ENCODE measurements around the gene STOM.

Gene STOM

DNA sequence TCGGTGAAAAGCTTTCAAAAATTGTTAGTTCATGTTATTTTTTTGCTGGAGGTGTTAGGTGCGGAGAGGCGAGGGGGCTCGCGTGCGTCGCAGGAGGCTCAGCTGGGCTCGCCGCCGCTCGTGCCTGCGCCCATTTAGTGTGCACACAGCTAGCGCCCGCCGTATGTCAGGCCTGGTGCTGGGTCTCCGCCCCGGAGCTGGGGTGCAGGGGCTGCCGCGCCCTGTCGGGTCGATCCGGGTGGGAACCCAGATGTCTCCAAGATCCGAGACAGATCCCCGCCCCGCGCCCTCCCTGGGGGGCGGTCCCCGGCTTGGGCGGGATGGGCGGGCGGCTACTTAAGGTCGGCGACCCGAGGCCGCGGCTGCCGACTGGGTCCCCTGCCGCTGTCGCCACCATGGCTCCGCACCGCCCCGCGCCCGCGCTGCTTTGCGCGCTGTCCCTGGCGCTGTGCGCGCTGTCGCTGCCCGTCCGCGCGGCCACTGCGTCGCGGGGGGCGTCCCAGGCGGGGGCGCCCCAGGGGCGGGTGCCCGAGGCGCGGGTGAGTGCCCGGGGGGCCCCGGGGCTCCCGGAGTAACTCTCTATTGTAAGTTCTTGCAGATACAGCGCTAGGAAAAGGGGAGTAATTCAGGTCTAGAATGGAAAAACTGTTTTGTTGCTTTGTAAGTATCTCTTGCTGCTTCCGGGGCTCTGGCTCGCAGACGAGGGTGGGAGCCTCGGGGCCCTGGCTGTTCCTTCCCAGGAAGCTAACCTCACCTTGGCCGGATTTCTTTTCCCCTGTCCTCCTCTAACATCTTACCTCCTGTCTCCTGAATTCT, 70.4 kb downstream of the STOM start:
- Histone ChIP-seq H3K4me1 (ENCODE audit: control insufficient read depth, insufficient read depth, low read length) (peaks cover 91% of the 10 kb centered on the region), H3K9me3 (ENCODE audit: control insufficient read depth in 2 of 2, low read length in 2 of 2) (no peaks in the 10 kb centered on the region), H3K27me3 (ENCODE audit: control insufficient read depth in 1 of 2, insufficient read depth in 2 of 2, low read length in 2 of 2) (no peaks in the 10 kb centered on the region), H3K4me3 (ENCODE audit: low read length in 2 of 2) (peak overlapping the region; percentile 81 to 84), H3K9ac (ENCODE audit: low read length in 2 of 2) (peak overlapping the region; percentile 82), H3K27ac (ENCODE audit: low read length) (peak overlapping the region; percentile 97), H3K36me3 (ENCODE audit: control insufficient read depth in 2 of 2, insufficient read depth in 2 of 2, low read length in 2 of 2) (peaks cover 29 to 31% of the 10 kb centered on the region in 2 donors)

GRCh38 chr9:121298689-121299466, 71.2 kb downstream of the STOM start:
- Histone ChIP-seq H3K27me3 (ENCODE audit: control insufficient read depth in 1 of 2, insufficient read depth in 2 of 2, low read length in 2 of 2) (no peaks in the 10 kb centered on the region), H3K9ac (ENCODE audit: low read length in 2 of 2) (peak overlapping the region; percentile 76 to 82), H3K4me3 (ENCODE audit: low read length in 2 of 2) (peak overlapping the region; percentile 52 to 84), H3K9me3 (ENCODE audit: control insufficient read depth in 2 of 2, low read length in 2 of 2) (no peaks in the 10 kb centered on the region), H3K4me1 (ENCODE audit: control insufficient read depth, insufficient read depth, low read length) (peaks cover 91% of the 10 kb centered on the region), H3K36me3 (ENCODE audit: control insufficient read depth in 2 of 2, insufficient read depth in 2 of 2, low read length in 2 of 2) (peaks cover 21 to 23% of the 10 kb centered on the region in 2 donors), H3K27ac (ENCODE audit: low read length) (peak overlapping the region; percentile 97)

GRCh38 chr9:121298016-121298538, 72.0 kb downstream of the STOM start:
- peak overlapping the region in 1 of 2 donors; percentile 84 for H3K4me3 ChIP-seq (ENCODE audit: low read length in 2 of 2)
- H3K27me3 ChIP-seq (ENCODE audit: control insufficient read depth in 1 of 2, insufficient read depth in 2 of 2, low read length in 2 of 2), result no peaks in the 10 kb centered on the region
- H3K4me1 ChIP-seq (ENCODE audit: control insufficient read depth, insufficient read depth, low read length), result peaks cover 90% of the 10 kb centered on the region
- no peaks in the 10 kb centered on the region for H3K9me3 ChIP-seq (ENCODE audit: control insufficient read depth in 2 of 2, low read length in 2 of 2)
- H3K27ac ChIP-seq (ENCODE audit: low read length), result peak overlapping the region; percentile 97
- peak overlapping the region; percentile 76 to 82 for H3K9ac ChIP-seq (ENCODE audit: low read length in 2 of 2)
- H3K36me3 ChIP-seq (ENCODE audit: control insufficient read depth in 2 of 2, insufficient read depth in 2 of 2, low read length in 2 of 2), result peaks cover 13 to 15% of the 10 kb centered on the region in 2 donors

GRCh38 chr9:121297389-121297788, 72.7 kb downstream of the STOM start:
- Histone ChIP-seq H3K4me3 (ENCODE audit: low read length in 2 of 2) (no peak overlapping the region), H3K27me3 (ENCODE audit: control insufficient read depth in 1 of 2, insufficient read depth in 2 of 2, low read length in 2 of 2) (no peaks in the 10 kb centered on the region), H3K27ac (ENCODE audit: low read length) (peak overlapping the region; percentile 97), H3K4me1 (ENCODE audit: control insufficient read depth, insufficient read depth, low read length) (peaks cover 90% of the 10 kb centered on the region), H3K9ac (ENCODE audit: low read length in 2 of 2) (peak overlapping the region in 1 of 2 donors; percentile 6), H3K9me3 (ENCODE audit: control insufficient read depth in 2 of 2, low read length in 2 of 2) (no peaks in the 10 kb centered on the region), H3K36me3 (ENCODE audit: control insufficient read depth in 2 of 2, insufficient read depth in 2 of 2, low read length in 2 of 2) (peaks cover 6 to 11% of the 10 kb centered on the region in 2 donors)

GRCh38 chr9:121296213-121297127, 73.6 kb downstream of the STOM start:
- Histone ChIP-seq H3K27ac (ENCODE audit: low read length) (peak overlapping the region; percentile 97), H3K27me3 (ENCODE audit: control insufficient read depth in 1 of 2, insufficient read depth in 2 of 2, low read length in 2 of 2) (no peaks in the 10 kb centered on the region), H3K36me3 (ENCODE audit: control insufficient read depth in 2 of 2, insufficient read depth in 2 of 2, low read length in 2 of 2) (peaks cover 0 to 5% of the 10 kb centered on the region in 2 donors), H3K4me1 (ENCODE audit: control insufficient read depth, insufficient read depth, low read length) (peaks cover 89% of the 10 kb centered on the region), H3K9me3 (ENCODE audit: control insufficient read depth in 2 of 2, low read length in 2 of 2) (no peaks in the 10 kb centered on the region), H3K4me3 (ENCODE audit: low read length in 2 of 2) (peak overlapping the region in 1 of 2 donors; percentile 58), H3K9ac (ENCODE audit: low read length in 2 of 2) (peak overlapping the region; percentile 63 to 74)

DNA sequence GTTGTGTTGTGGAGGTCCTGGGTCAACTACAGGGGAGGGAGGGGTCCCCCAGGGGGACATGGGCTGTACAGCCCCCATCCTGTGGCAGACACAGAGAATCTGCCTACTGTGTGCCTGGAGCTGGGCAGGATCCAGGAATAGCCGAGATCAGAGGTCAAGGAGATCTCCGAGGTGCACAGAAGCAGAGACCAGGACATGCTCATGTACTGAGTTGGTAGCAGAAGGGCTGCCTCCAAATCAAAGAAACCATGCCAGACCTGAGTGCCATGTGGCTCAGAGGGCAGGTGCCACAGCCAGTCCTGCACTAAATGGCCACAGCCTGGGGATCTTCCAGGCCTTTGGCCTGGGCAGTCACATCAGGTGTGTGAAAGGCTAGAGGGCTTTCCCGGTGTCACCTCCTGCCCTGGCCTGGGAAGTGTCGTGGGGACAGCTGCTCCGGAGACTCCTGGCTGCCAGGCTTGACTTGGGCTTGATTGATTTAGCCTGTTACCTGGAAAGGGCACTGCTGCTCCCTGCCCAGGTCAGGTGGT, 74.3 kb downstream of the STOM start:
- Histone ChIP-seq H3K9ac (ENCODE audit: low read length in 2 of 2) (peak overlapping the region; percentile 63 to 74), H3K4me1 (ENCODE audit: control insufficient read depth, insufficient read depth, low read length) (peaks cover 83% of the 10 kb centered on the region), H3K36me3 (ENCODE audit: control insufficient read depth in 2 of 2, insufficient read depth in 2 of 2, low read length in 2 of 2) (peaks cover 0 to 5% of the 10 kb centered on the region in 2 donors), H3K27ac (ENCODE audit: low read length) (peak overlapping the region; percentile 97), H3K4me3 (ENCODE audit: low read length in 2 of 2) (peak overlapping the region; percentile 6 to 58), H3K27me3 (ENCODE audit: control insufficient read depth in 1 of 2, insufficient read depth in 2 of 2, low read length in 2 of 2) (no peaks in the 10 kb centered on the region), H3K9me3 (ENCODE audit: control insufficient read depth in 2 of 2, low read length in 2 of 2) (no peaks in the 10 kb centered on the region)

GRCh38 chr9:121294866-121295661, 75.0 kb downstream of the STOM start:
- H3K9ac ChIP-seq (ENCODE audit: low read length in 2 of 2), result peak overlapping the region; percentile 63 to 74
- H3K36me3 ChIP-seq (ENCODE audit: control insufficient read depth in 2 of 2, insufficient read depth in 2 of 2, low read length in 2 of 2), result peaks cover 0 to 5% of the 10 kb centered on the region in 2 donors
- H3K4me3 ChIP-seq (ENCODE audit: low read length in 2 of 2), result peak overlapping the region; percentile 6 to 58
- H3K27ac ChIP-seq (ENCODE audit: low read length), result peak overlapping the region; percentile 97
- no peaks in the 10 kb centered on the region for H3K9me3 ChIP-seq (ENCODE audit: control insufficient read depth in 2 of 2, low read length in 2 of 2)
- no peaks in the 10 kb centered on the region for H3K27me3 ChIP-seq (ENCODE audit: control insufficient read depth in 1 of 2, insufficient read depth in 2 of 2, low read length in 2 of 2)
- peaks cover 85% of the 10 kb centered on the region for H3K4me1 ChIP-seq (ENCODE audit: control insufficient read depth, insufficient read depth, low read length)

DNA sequence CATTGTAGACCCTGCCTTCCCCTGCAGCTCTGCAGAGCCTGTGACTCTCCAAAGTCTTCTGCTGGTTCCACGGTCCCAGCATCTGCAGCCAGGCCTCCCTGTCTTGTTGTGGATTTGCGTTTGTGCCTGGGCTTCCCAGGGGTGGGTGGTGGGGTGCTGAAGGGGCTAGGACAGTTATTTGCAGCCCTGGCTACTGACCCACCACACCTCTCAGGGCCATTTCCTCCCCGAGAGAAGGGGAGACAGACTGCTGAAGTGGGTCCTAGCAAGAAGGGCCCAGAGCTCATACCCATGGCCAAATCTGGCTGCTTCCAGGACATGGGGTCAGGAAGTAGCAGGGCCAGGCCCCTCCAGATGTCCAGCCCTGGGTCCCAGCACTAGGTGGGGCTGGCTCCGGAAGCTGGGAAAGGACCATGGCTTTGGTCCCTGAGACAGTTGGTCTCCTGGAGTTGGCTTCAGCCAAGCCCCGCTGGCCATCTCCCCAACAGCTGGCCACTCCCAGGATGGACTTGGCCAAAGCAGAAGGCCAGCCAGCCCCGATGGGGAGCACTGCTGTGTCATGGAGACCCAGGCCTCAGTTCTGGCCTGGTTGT, 75.8 kb downstream of the STOM start:
- H3K36me3 ChIP-seq (ENCODE audit: control insufficient read depth in 2 of 2, insufficient read depth in 2 of 2, low read length in 2 of 2), result peaks cover 0 to 5% of the 10 kb centered on the region in 2 donors
- H3K9ac ChIP-seq (ENCODE audit: low read length in 2 of 2), result peak overlapping the region in 1 of 2 donors; percentile 55
- H3K27me3 ChIP-seq (ENCODE audit: control insufficient read depth in 1 of 2, insufficient read depth in 2 of 2, low read length in 2 of 2), result no peaks in the 10 kb centered on the region
- peak overlapping the region; percentile 7 to 58 for H3K4me3 ChIP-seq (ENCODE audit: low read length in 2 of 2)
- no peaks in the 10 kb centered on the region for H3K9me3 ChIP-seq (ENCODE audit: control insufficient read depth in 2 of 2, low read length in 2 of 2)
- peak overlapping the region; percentile 97 for H3K27ac ChIP-seq (ENCODE audit: low read length)
- peaks cover 88% of the 10 kb centered on the region for H3K4me1 ChIP-seq (ENCODE audit: control insufficient read depth, insufficient read depth, low read length)

DNA sequence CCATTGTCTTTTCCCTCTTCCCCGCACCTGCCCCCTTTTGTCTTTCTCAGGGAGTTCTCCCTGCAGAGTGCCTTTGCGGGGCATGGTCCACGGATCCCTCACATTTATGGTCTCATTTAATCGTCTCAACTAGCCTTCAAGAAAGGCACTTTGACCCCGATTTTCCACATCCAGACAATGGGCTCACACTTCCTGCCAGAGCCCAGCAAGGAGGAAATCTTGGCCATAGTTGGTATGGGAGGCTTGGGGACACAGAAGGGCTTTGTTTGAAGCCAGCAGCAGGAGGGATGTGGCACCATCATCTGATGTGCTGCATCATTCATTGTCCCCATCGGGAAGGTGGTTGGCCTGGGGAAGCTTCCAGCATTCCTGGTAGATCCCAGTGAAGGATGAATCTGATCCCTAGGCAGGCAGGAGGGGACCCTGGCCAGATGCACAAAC, 77.2 kb downstream of the STOM start:
- Histone ChIP-seq H3K4me1 (ENCODE audit: control insufficient read depth, insufficient read depth, low read length) (peaks cover 88% of the 10 kb centered on the region), H3K27me3 (ENCODE audit: control insufficient read depth in 1 of 2, insufficient read depth in 2 of 2, low read length in 2 of 2) (no peaks in the 10 kb centered on the region), H3K9ac (ENCODE audit: low read length in 2 of 2) (peak overlapping the region; percentile 5 to 24), H3K27ac (ENCODE audit: low read length) (peak overlapping the region; percentile 81), H3K36me3 (ENCODE audit: control insufficient read depth in 2 of 2, insufficient read depth in 2 of 2, low read length in 2 of 2) (peaks cover 0 to 11% of the 10 kb centered on the region in 2 donors), H3K9me3 (ENCODE audit: control insufficient read depth in 2 of 2, low read length in 2 of 2) (no peaks in the 10 kb centered on the region), H3K4me3 (ENCODE audit: low read length in 2 of 2) (no peak overlapping the region)

Data from stomach smooth muscle (tissue), 2 donors.